Measurements from ENCODE around the gene ARMC10. TPM values are rescaled to one million over a fixed set of nuclear protein-coding genes. Genes with fewer than 3 reads are reported as not detected.
"Not testable (repeated sequence)": the region's sequence is repeated elsewhere in the genome, so short reads cannot be mapped to it uniquely, and the experiment has no call there.

ARMC10 gene
- polyA plus RNA-seq, 4 donors: 8.9 to 33.5 (median 17.4) TPM

DNA sequence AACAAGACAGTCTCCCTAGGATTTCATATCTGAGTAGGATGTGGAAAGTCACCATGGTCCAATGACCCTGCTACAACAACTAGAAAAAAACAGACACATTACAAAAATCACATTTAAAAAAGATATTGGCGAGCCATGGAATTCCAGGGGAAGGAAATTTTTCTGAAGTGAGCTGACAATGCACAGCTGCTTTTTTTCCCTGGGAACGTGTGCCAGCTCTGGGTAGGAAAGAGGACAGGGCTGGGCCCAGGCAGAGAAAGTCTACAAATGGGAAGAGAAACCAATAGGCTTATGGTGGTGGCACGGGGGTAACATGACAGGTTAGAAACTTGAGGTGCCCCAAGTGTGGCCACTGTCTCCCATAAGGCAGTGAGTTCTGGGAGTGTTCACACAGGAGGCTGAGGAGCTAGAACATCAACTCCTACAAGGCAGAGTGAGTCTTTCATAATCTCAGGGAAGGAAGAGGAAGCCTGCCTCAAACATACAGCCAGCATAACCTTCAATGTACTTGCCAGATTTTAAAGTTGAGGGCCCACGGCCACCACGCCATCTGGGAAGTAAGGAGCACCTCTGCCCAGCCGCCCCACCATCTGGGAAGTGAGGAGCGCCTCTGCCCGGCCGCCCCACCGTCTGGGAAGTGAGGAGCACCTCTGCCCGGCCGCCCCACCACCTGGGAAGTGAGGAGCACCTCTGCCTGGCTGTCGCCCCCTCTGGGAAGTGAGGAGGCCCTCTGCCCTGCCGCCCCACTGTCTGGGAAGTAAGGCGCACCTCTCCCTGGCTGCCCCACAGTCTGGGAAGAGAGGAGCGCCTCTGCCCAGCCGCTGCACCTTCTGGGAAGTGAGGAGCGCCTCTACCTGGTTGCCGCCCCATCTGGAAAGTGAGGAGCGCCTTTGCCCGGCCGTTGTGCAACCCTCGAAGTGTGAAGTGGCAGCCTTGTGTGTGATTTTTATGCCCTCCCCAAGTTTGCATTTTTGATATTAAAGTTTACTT lies 6.2 kb upstream of the ARMC10 start:
- no peak for FAIRE-seq
- Histone ChIP-seq H3K4me1 (ENCODE audit: control insufficient read depth in 3 of 3, insufficient read depth in 2 of 3, low read depth in 1 of 3, low read length in 2 of 3) (peaks cover 0 to under 1% (median 0%) of the 10 kb centered on the region in 3 donors), H3K4me3 (ENCODE audit: low read depth in 1 of 3, low read length in 3 of 3) (no peak overlapping the region), H3K36me3 (ENCODE audit: control insufficient read depth in 3 of 3, insufficient read depth in 2 of 3, low read depth in 1 of 3, low read length in 3 of 3) (no peaks in the 10 kb centered on the region), H3K27ac (ENCODE audit: low read depth in 1 of 3, low read length in 2 of 3) (no peak overlapping the region), H3K27me3 (ENCODE audit: control insufficient read depth in 3 of 3, insufficient read depth in 3 of 3, low read length in 3 of 3) (no peaks in the 10 kb centered on the region), H3K9me3 (ENCODE audit: control insufficient read depth in 2 of 2, insufficient read depth in 1 of 2, low read depth in 1 of 2, low read length in 1 of 2) (peaks cover 0 to 6% of the 10 kb centered on the region in 2 donors)
- WGBS, 3 donors: 90 to 96% (median 92%) methylated on average over 22 to 23 of the region's 23 CpGs
- no peak for DNase-seq

DNA sequence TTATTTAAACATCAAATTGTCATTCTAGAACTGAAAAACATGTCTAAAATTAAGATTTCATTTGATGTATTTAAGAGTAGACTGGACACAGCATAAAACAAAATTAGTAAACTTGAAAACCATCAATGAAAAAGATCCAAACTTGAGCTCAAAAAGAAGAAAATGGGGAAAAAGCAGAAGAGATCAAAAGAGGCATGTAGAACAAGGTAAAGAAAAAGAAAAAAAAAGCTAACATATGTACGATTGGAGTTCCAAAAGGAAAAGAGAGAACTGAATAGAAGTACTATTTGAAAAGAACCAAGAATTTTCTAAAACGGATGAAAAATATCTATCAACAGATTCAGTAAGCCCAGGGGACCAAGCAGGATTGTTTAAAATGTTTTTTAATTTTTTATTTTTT lies 3.9 kb upstream of the ARMC10 start:
- Histone ChIP-seq H3K27ac (ENCODE audit: low read depth in 1 of 3, low read length in 2 of 3) (no peak overlapping the region), H3K27me3 (ENCODE audit: control insufficient read depth in 3 of 3, insufficient read depth in 3 of 3, low read length in 3 of 3) (no peaks in the 10 kb centered on the region), H3K9me3 (ENCODE audit: control insufficient read depth in 2 of 2, insufficient read depth in 1 of 2, low read depth in 1 of 2, low read length in 1 of 2) (peaks cover 0 to 6% of the 10 kb centered on the region in 2 donors), H3K36me3 (ENCODE audit: control insufficient read depth in 3 of 3, insufficient read depth in 2 of 3, low read depth in 1 of 3, low read length in 3 of 3) (no peaks in the 10 kb centered on the region), H3K4me3 (ENCODE audit: low read depth in 1 of 3, low read length in 3 of 3) (no peak overlapping the region), H3K4me1 (ENCODE audit: control insufficient read depth in 3 of 3, insufficient read depth in 2 of 3, low read depth in 1 of 3, low read length in 2 of 3) (peaks cover 0 to 4% (median 0%) of the 10 kb centered on the region in 3 donors)
- 89 to 91% (median 90%) methylated on average over 2 of the region's 2 CpGs for WGBS, 3 donors
- FAIRE-seq (no peak), DNase-seq (no peak)

DNA sequence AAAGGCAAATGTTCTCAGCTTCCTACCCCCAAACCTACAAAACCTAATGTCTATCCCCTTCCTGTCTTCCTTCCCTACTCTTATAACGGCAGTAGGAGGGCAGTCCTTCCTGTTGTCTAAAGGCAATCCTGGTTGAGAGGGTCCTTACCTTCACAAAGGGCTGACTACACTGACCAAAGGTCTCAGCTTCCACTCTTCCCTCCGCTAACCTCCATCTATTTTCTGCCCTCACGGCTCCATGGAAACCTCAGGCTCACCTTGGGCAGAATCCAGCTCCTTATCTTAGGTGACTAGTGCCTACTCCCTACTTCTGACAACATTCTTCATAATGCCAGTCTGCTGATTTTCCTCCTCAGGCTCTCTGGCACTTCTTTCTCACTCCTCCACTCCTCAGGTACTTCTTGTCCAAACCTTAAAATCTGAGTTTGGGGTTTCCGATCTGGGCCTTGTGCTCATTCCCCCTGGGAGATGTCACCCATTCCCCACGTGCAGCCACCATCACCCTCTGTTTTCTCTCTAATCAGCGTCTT lies 886 bp upstream of the ARMC10 start:
- Histone ChIP-seq H3K4me1 (ENCODE audit: control insufficient read depth in 3 of 3, insufficient read depth in 2 of 3, low read depth in 1 of 3, low read length in 2 of 3) (peaks cover 0 to 8% (median 3%) of the 10 kb centered on the region in 3 donors), H3K9me3 (ENCODE audit: control insufficient read depth in 2 of 2, insufficient read depth in 1 of 2, low read depth in 1 of 2, low read length in 1 of 2) (no peaks in the 10 kb centered on the region), H3K36me3 (ENCODE audit: control insufficient read depth in 3 of 3, insufficient read depth in 2 of 3, low read depth in 1 of 3, low read length in 3 of 3) (peaks cover 0 to 8% (median 0%) of the 10 kb centered on the region in 3 donors), H3K27ac (ENCODE audit: low read depth in 1 of 3, low read length in 2 of 3) (peak overlapping the region; percentile 49 to 88 (median 85)), H3K4me3 (ENCODE audit: low read depth in 1 of 3, low read length in 3 of 3) (peak overlapping the region in 2 of 3 donors; percentile 59 to 80), H3K27me3 (ENCODE audit: control insufficient read depth in 3 of 3, insufficient read depth in 3 of 3, low read length in 3 of 3) (no peaks in the 10 kb centered on the region)
- 6 to 13% (median 12%) methylated on average over 6 of the region's 6 CpGs for WGBS, 3 donors
- DNase-seq: peak in 1 of 2 donors; percentile 74
- no peak for FAIRE-seq

DNA sequence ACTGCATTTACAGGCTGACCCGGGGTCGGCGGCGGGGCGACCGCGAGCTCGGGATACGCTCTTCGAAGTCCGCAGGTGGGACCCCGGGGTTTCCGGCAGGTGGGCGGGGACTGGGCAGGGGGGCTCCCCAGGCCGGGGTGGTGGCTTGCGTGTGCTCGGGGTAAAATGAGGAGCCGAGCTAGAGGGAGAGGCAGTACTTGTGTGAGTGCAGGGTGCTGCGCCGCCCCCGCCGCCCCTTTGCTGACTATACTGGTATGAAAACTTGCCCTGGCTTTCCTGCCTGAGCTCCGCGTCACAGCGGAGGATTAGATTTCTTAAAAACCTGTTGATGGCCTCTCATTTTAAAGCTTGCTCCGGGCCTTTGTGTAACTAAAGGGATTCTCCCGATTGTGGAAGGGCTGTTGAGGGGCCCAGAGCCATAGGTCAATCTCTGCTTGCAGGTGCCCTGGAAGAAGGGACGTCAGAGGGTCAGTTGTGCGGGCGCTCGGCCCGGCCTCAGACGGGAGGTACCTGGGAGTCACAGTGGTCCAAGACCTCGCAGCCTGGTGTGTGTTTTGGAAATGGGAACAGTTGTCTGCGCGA lies 488 bp downstream of the ARMC10 start:
- no peak for FAIRE-seq
- 1 to 6% (median 1%) methylated on average over 28 to 36 of the region's 36 CpGs for WGBS, 3 donors

DNA sequence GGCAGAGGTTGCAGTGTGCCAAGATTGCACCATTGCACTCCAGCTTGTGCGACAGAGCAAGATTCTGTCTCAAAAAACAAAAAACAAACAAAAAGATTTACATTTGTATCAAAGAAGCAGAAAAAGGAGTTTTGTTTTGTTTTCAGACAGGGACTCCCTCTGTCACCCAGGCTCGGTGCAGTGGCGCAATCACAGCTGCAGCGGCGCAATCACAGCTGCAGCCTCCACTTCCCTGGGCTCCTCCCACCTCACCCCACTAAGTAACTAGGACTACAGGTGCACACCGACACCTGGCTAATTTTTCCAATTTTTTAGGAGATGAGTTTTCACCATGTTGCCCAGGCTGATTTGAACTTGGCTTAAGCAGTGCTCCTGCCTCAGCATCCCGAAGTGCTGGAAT lies 1.8 kb downstream of the ARMC10 start:
- Histone ChIP-seq H3K36me3 (ENCODE audit: control insufficient read depth in 3 of 3, insufficient read depth in 2 of 3, low read depth in 1 of 3, low read length in 3 of 3) (peaks cover 0 to 14% (median 0%) of the 10 kb centered on the region in 3 donors), H3K27me3 (ENCODE audit: control insufficient read depth in 3 of 3, insufficient read depth in 3 of 3, low read length in 3 of 3) (no peaks in the 10 kb centered on the region), H3K4me1 (ENCODE audit: control insufficient read depth in 3 of 3, insufficient read depth in 2 of 3, low read depth in 1 of 3, low read length in 2 of 3) (peaks cover 0 to 8% (median 3%) of the 10 kb centered on the region in 3 donors), H3K27ac (ENCODE audit: low read depth in 1 of 3, low read length in 2 of 3) (no peak overlapping the region), H3K9me3 (ENCODE audit: control insufficient read depth in 2 of 2, insufficient read depth in 1 of 2, low read depth in 1 of 2, low read length in 1 of 2) (no peaks in the 10 kb centered on the region), H3K4me3 (ENCODE audit: low read depth in 1 of 3, low read length in 3 of 3) (no peak overlapping the region)
- FAIRE-seq (no peak), DNase-seq (peak in 1 of 2 donors; percentile 5)
- WGBS, 3 donors: 82 to 91% (median 85%) methylated on average over 7 of the region's 7 CpGs

More for the DNA sequence above, 488 bp downstream of the ARMC10 start:
- Histone ChIP-seq H3K4me3 (ENCODE audit: low read depth in 1 of 3, low read length in 3 of 3) (peak overlapping the region; percentile 59 to 80 (median 80)), H3K9me3 (ENCODE audit: control insufficient read depth in 2 of 2, insufficient read depth in 1 of 2, low read depth in 1 of 2, low read length in 1 of 2) (no peaks in the 10 kb centered on the region), H3K27me3 (ENCODE audit: control insufficient read depth in 3 of 3, insufficient read depth in 3 of 3, low read length in 3 of 3) (no peaks in the 10 kb centered on the region), H3K27ac (ENCODE audit: low read depth in 1 of 3, low read length in 2 of 3) (peak overlapping the region; percentile 68 to 88 (median 85)), H3K4me1 (ENCODE audit: control insufficient read depth in 3 of 3, insufficient read depth in 2 of 3, low read depth in 1 of 3, low read length in 2 of 3) (peaks cover 0 to 8% (median 3%) of the 10 kb centered on the region in 3 donors), H3K36me3 (ENCODE audit: control insufficient read depth in 3 of 3, insufficient read depth in 2 of 3, low read depth in 1 of 3, low read length in 3 of 3) (peaks cover 0 to 8% (median 0%) of the 10 kb centered on the region in 3 donors)
- peak; percentile 41 to 77 for DNase-seq

DNA sequence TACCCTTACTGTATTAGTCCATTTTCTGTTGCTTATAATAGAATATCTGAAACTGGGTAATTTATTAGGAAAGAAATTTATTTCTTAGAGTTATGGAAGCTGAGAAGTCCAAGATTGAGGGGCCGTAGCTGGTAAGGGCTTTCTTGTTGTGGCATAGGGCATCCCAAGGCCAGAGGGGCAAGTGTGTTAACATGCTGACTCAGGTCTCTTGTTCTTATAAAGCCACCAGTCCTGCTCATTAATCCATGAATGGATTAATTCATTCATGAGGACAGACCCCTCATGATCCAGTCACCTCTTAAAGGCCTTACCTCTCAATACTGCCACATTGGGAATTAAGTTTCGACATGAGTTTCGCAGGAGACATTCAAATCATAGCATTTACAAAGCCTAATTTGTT lies 2.4 kb downstream of the ARMC10 start:
- DNase-seq: no peak
- no peak for FAIRE-seq

DNA sequence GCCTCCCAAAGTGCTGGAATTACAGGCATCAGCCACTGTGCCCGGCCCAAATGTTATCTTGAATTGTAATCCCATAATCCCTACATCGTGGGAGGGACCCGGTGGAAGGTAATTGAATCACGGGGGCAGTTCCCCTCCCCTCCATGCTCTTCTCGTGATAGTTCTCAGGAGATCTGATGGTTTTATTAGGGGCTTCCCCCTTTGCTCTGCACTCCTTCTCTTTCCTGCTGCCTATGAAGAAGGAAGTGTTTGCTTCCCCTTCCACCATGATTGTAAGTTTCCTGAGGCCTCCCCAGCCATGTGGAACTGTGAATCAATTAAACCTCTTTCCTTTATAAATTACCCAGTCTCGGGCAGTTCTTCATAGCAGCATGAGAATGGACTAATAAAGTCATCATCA lies 3.3 kb downstream of the ARMC10 start:
- not testable (repeated sequence) for FAIRE-seq; H3K27me3 ChIP-seq (ENCODE audit: control insufficient read depth in 3 of 3, insufficient read depth in 3 of 3, low read length in 3 of 3); H3K9me3 ChIP-seq (ENCODE audit: control insufficient read depth in 2 of 2, insufficient read depth in 1 of 2, low read depth in 1 of 2, low read length in 1 of 2); H3K4me1 ChIP-seq (ENCODE audit: control insufficient read depth in 3 of 3, insufficient read depth in 2 of 3, low read depth in 1 of 3, low read length in 2 of 3); DNase-seq; H3K27ac ChIP-seq (ENCODE audit: low read depth in 1 of 3, low read length in 2 of 3); H3K4me3 ChIP-seq (ENCODE audit: low read depth in 1 of 3, low read length in 3 of 3)
- 77 to 84% (median 77%) methylated on average over 6 of the region's 6 CpGs for WGBS, 3 donors
- H3K36me3 ChIP-seq (ENCODE audit: control insufficient read depth in 3 of 3, insufficient read depth in 2 of 3, low read depth in 1 of 3, low read length in 3 of 3): peaks cover 0 to 15% (median 0%) of the 10 kb centered on the region in 3 donors

More for the DNA sequence above, 2.4 kb downstream of the ARMC10 start:
- no peaks in the 10 kb centered on the region for H3K27me3 ChIP-seq (ENCODE audit: control insufficient read depth in 3 of 3, insufficient read depth in 3 of 3, low read length in 3 of 3)
- WGBS, 3 donors: 95 to 99% (median 98%) methylated on average over 3 of the region's 3 CpGs
- H3K36me3 ChIP-seq (ENCODE audit: control insufficient read depth in 3 of 3, insufficient read depth in 2 of 3, low read depth in 1 of 3, low read length in 3 of 3): peaks cover 0 to 14% (median 0%) of the 10 kb centered on the region in 3 donors
- no peak overlapping the region for H3K27ac ChIP-seq (ENCODE audit: low read depth in 1 of 3, low read length in 2 of 3)
- peaks cover 0 to 8% (median 3%) of the 10 kb centered on the region in 3 donors for H3K4me1 ChIP-seq (ENCODE audit: control insufficient read depth in 3 of 3, insufficient read depth in 2 of 3, low read depth in 1 of 3, low read length in 2 of 3)
- no peak overlapping the region for H3K4me3 ChIP-seq (ENCODE audit: low read depth in 1 of 3, low read length in 3 of 3)
- no peaks in the 10 kb centered on the region for H3K9me3 ChIP-seq (ENCODE audit: control insufficient read depth in 2 of 2, insufficient read depth in 1 of 2, low read depth in 1 of 2, low read length in 1 of 2)

DNA sequence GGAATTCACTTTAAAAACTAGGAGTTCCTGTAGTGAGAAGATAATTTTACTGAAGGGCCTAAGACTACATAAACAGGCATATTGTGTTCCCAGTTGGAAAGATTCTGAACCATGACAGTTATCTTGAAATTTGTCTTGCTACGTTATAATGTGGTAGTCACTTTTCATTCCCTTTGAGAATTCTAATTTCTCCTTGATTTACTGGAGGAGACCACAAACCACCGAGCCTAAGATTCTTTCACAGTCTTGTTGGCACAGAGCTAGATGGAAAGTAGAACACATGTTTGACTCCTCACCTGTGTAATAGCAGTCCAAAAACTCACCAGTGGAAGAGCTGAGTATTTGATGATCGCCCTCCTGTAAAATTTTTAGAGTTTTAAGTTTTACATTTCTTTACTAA lies 4.9 kb downstream of the ARMC10 start:
- Histone ChIP-seq H3K27me3 (ENCODE audit: control insufficient read depth in 3 of 3, insufficient read depth in 3 of 3, low read length in 3 of 3) (no peaks in the 10 kb centered on the region), H3K36me3 (ENCODE audit: control insufficient read depth in 3 of 3, insufficient read depth in 2 of 3, low read depth in 1 of 3, low read length in 3 of 3) (peaks cover 0 to 20% (median 1%) of the 10 kb centered on the region in 3 donors), H3K4me3 (ENCODE audit: low read depth in 1 of 3, low read length in 3 of 3) (no peak overlapping the region), H3K9me3 (ENCODE audit: control insufficient read depth in 2 of 2, insufficient read depth in 1 of 2, low read depth in 1 of 2, low read length in 1 of 2) (no peaks in the 10 kb centered on the region), H3K27ac (ENCODE audit: low read depth in 1 of 3, low read length in 2 of 3) (no peak overlapping the region), H3K4me1 (ENCODE audit: control insufficient read depth in 3 of 3, insufficient read depth in 2 of 3, low read depth in 1 of 3, low read length in 2 of 3) (peaks cover 0 to 4% (median 3%) of the 10 kb centered on the region in 3 donors)
- DNase-seq (no peak), FAIRE-seq (no peak)
- 88 to 97% (median 90%) methylated on average over 3 of the region's 3 CpGs for WGBS, 3 donors
